Measurements from ENCODE around the gene SPA17. TPM values are rescaled to one million over a fixed set of nuclear protein-coding genes. Genes with fewer than 3 reads are reported as not detected.

The SPA17 gene
- total and polyA plus RNA-seq, 2 of the 8 experiments (the other 6 are each of a cell fraction or from before 2014, with no cell fraction given) = 3.7 to 5.2 TPM

DNA sequence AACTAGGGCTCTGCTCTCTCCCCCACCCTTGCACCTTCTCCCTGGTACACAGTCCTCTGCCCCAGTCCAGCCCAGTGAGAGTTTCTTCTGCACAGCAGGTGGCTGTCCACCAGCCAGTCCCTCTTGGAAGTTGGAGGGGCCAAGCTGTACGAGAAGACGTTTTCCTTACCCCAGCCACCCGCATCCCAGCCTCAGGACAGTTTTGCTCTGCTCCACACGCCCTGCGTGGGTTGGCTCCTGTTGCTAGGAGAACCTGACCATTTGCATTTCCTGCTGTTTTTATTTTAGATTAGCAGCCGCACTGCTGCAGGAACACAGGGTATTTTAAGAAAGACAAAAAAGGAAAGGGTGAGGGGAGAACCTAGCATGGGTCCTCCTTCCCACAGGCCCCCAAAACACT lies 48.5 kb downstream of the SPA17 start:
- peaks cover 8 to 17% (median 15%) of the 10 kb centered on the region in 4 experiments for H3K4me1 ChIP-seq (replicated peaks in 1 of 4; ENCODE audit: control insufficient read depth in 3 of 4, insufficient read depth in 4 of 4, low read length in 3 of 4)

More for the DNA sequence above, 48.5 kb downstream of the SPA17 start:
- H3K9me3 ChIP-seq (ENCODE audit: insufficient read depth in 2 of 2, low read depth in 1 of 2, low read length in 1 of 2) = no peaks in the 10 kb centered on the region
- H4K91ac ChIP-seq (replicated peaks; ENCODE audit: insufficient read length, low read length) = no peak overlapping the region
- CTCF ChIA-PET (ENCODE audit: partially characterized antibody) = interaction anchor here (4.1 kb wide), 1 partner anchor 22 kb away, joined by 20 read pairs; no protein-coding TSS in a partner anchor
- no peak overlapping the region for H2BK5ac ChIP-seq (ENCODE audit: low read depth, low read length)
- H3K4ac ChIP-seq (replicated peaks; ENCODE audit: insufficient read length, low read depth, low read length) = no peak overlapping the region
- peaks cover 0 to 2% of the 10 kb centered on the region in 2 experiments for H4K20me1 ChIP-seq (replicated peaks in 1 of 2; ENCODE audit: control insufficient read depth in 1 of 2, insufficient read depth in 2 of 2, low read length in 2 of 2)
- no peak overlapping the region for H3K27ac ChIP-seq (ENCODE audit: low read depth, low read length)
- H3K23ac ChIP-seq (ENCODE audit: insufficient read length) = no peak overlapping the region
- H2BK120ac ChIP-seq (replicated peaks; ENCODE audit: low read depth, low read length) = no peak overlapping the region
- no peak overlapping the region for H3K56ac ChIP-seq (replicated peaks; ENCODE audit: insufficient read length, low read depth, low read length)
- peaks cover 8% of the 10 kb centered on the region for H3K23me2 ChIP-seq (ENCODE audit: low read depth, low read length)
- 86% methylated on average over 6 of the region's 6 CpGs; no CpG with 5 or more reads in 1 of the 2 experiments for WGBS, 2 experiments (ENCODE audit: extremely low coverage in 1 of 2, insufficient coverage in 1 of 2, insufficient read length in 1 of 2, insufficient replicate concordance in 2 of 2, low coverage in 1 of 2, low lambda C conversion rate in 2 of 2, missing lambda C conversion rate in 1 of 2)
- no peaks in the 10 kb centered on the region for H3K79me2 ChIP-seq (ENCODE audit: control insufficient read depth in 1 of 2, insufficient read depth in 2 of 2, low read length in 2 of 2)
- POLR2A ChIA-PET (ENCODE audit: partially characterized antibody) = no interaction called here
- no peaks in the 10 kb centered on the region for H3K36me3 ChIP-seq (ENCODE audit: control insufficient read depth in 2 of 4, insufficient read depth in 4 of 4, low read length in 3 of 4)
- DNase-seq (ENCODE audit: low read depth in 1 of 2, low spot score in 2 of 2) (no peak), FAIRE-seq (no peak)
- H3K14ac ChIP-seq (ENCODE audit: insufficient read length) = no peak overlapping the region
- H2BK12ac ChIP-seq (ENCODE audit: low read depth, low read length) = no peak overlapping the region
- no peak overlapping the region for H3K9ac ChIP-seq (replicated peaks in 1 of 4; ENCODE audit: extremely low read depth in 1 of 4, low read depth in 3 of 4, low read length in 3 of 4)
- no peak overlapping the region for H4K8ac ChIP-seq (ENCODE audit: extremely low read depth, insufficient read depth, low read length)
- no peak overlapping the region for H3K18ac ChIP-seq (ENCODE audit: extremely low read depth, low read length)
- H4K5ac ChIP-seq (ENCODE audit: insufficient read length, low read depth, low read length) = no peak overlapping the region
- no peaks in the 10 kb centered on the region for H3K79me1 ChIP-seq (ENCODE audit: low read depth, low read length)
- H2BK15ac ChIP-seq (ENCODE audit: low read length) = no peak overlapping the region
- no peak overlapping the region for H2AFZ ChIP-seq (ENCODE audit: low read length)
- H2BK20ac ChIP-seq (ENCODE audit: low read length) = no peak overlapping the region
- TF ChIP-seq JUN (IDR thresholded peaks at IDR 0.05; ENCODE audit: low read depth, low read length) (no peak), BCL11A (IDR thresholded peaks at IDR 0.05; ENCODE audit: low read depth in 2 of 2, low read length in 2 of 2) (no peak), HDAC2 (IDR thresholded peaks at IDR 0.05; ENCODE audit: borderline replicate concordance in 1 of 2, low read depth in 2 of 2, low read length in 2 of 2) (no peak), PHF8 (conservative IDR thresholded peaks at IDR 0.05; ENCODE audit: low read depth, low read length) (no peak), KDM5A (IDR thresholded peaks at IDR 0.05; ENCODE audit: low read length) (no peak)
- TF ChIP-seq, protein P1, sequence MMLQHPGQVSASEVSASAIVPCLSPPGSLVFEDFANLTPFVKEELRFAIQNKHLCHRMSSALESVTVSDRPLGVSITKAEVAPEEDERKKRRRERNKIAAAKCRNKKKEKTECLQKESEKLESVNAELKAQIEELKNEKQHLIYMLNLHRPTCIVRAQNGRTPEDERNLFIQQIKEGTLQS (IDR thresholded peaks at IDR 0.05; ENCODE audit: insufficient read depth, low read depth, low read length) = no peak
- H3K4me2 ChIP-seq (ENCODE audit: insufficient read depth in 1 of 2, low read depth in 2 of 2, low read length in 2 of 2) = no peak overlapping the region
- H3K4me3 ChIP-seq (ENCODE audit: extremely low read depth in 1 of 4, insufficient read depth in 2 of 4, low read depth in 3 of 4, low read length in 4 of 4) = no peak overlapping the region
- H2AK5ac ChIP-seq (ENCODE audit: low read depth, low read length) = no peak overlapping the region
- peaks cover 42 to 75% (median 67%) of the 10 kb centered on the region in 4 experiments for H3K27me3 ChIP-seq (replicated peaks in 1 of 4; ENCODE audit: control insufficient read depth in 3 of 4, extremely low read depth in 1 of 4, insufficient read depth in 3 of 4, low read length in 3 of 4)

Measured in H1 (cell line).